GM23248 (cell line): Measurements from ENCODE around the gene RAB44. TPM values are rescaled to one million over a fixed set of nuclear protein-coding genes. Genes with fewer than 3 reads are reported as not detected.
A peak's percentile ranks its signal among the peaks of the same experiment; 100 is the strongest.

Experiments used
- DNase-seq: peaks from one replicate; pipeline ENCODE4 v3.0.0-alpha.2; 2015
- H2AFZ ChIP-seq: fragments of 200-600 bp; sonication (generic); 2 replicates; pipeline ENCODE4 v1.6.1; 2016; ENCODE audit warnings: antibody characterized with exemption
- H3F3A ChIP-seq: fragments of 200-600 bp; sonication (generic); 2 replicates; pipeline ENCODE4 v1.6.1; 2016; ENCODE audit warnings: mild to moderate bottlenecking, antibody characterized with exemption, mixed run types; ENCODE audit not compliant: insufficient read depth
- H3K27ac ChIP-seq: fragments of 200-600 bp; sonication (generic); 2 replicates; pipeline ENCODE4 v1.5.1; 2016; ENCODE audit warnings: mild to moderate bottlenecking
- H3K27me3 ChIP-seq: fragments of 200-600 bp; sonication (generic); replicated peaks from 2 replicates; pipeline ENCODE4 v1.6.1; 2016; ENCODE audit warnings: mild to moderate bottlenecking; ENCODE audit not compliant: insufficient read depth
- H3K36me3 ChIP-seq: fragments of 200-600 bp; sonication (generic); 2 replicates; pipeline ENCODE4 v1.6.1; 2016; ENCODE audit warnings: low read depth, mild to moderate bottlenecking
- H3K4me1 ChIP-seq: fragments of 200-600 bp; sonication (generic); 2 replicates; pipeline ENCODE4 v1.6.1; 2016; ENCODE audit warnings: mild to moderate bottlenecking; ENCODE audit not compliant: insufficient read depth
- H3K4me2 ChIP-seq: fragments of 200-600 bp; sonication (generic); one replicate; pipeline ENCODE4 v1.6.1; 2016; ENCODE audit warnings: mild to moderate bottlenecking; ENCODE audit not compliant: unreplicated experiment
- H3K4me3 ChIP-seq: fragments of 200-600 bp; sonication (generic); 2 replicates; pipeline ENCODE4 v1.5.1; 2016; ENCODE audit warnings: mild to moderate bottlenecking
- H3K79me2 ChIP-seq: fragments of 200-600 bp; sonication (generic); 2 replicates; pipeline ENCODE4 v1.6.1; 2016; ENCODE audit warnings: mild to moderate bottlenecking; ENCODE audit not compliant: insufficient read depth
- H3K9ac ChIP-seq: fragments of 200-600 bp; sonication (generic); 2 replicates; pipeline ENCODE4 v1.6.1; 2016; ENCODE audit warnings: mild to moderate bottlenecking
- H3K9me2 ChIP-seq: fragments of 200-600 bp; sonication (generic); 2 replicates; pipeline ENCODE4 v1.6.1; 2016; ENCODE audit warnings: mixed run types, mild to moderate bottlenecking, moderate library complexity; ENCODE audit not compliant: insufficient read depth
- H3K9me3 ChIP-seq: fragments of 200-600 bp; sonication (generic); one replicate; pipeline ENCODE4 v1.6.1; 2017; ENCODE audit warnings: low read depth
- H4K20me1 ChIP-seq: fragments of 200-600 bp; sonication (generic); 2 replicates; pipeline ENCODE4 v1.6.0; 2016; ENCODE audit not compliant: insufficient read depth
- EZH2 ChIP-seq: fragments of 200-600 bp; sonication (generic); IDR thresholded peaks from 2 replicates; pipeline ENCODE4 v1.6.1; 2018; ENCODE audit warnings: antibody characterized with exemption, mild to moderate bottlenecking; ENCODE audit not compliant: insufficient read depth, poor library complexity, severe bottlenecking
- EZH2phosphoT487 ChIP-seq: fragments of 200-600 bp; sonication (generic); IDR thresholded peaks from 2 replicates; pipeline ENCODE4 v1.6.1; 2018; ENCODE audit warnings: antibody characterized with exemption, moderate library complexity, mild to moderate bottlenecking, low read depth; ENCODE audit not compliant: insufficient read depth
- WGBS, 2 experiments: methylation state at CpG; one replicate each; pipeline ENCODE4 v1.1.6; 2015 to 2017; ENCODE audit warnings: low lambda C conversion rate in 2 of 2, low coverage in 1 of 2; ENCODE audit errors: missing lambda C conversion rate in 2 of 2; 5-methylcytosine and 5-hydroxymethylcytosine counted together
- in situ Hi-C: fragments of 300-500 bp; cut with MboI; formaldehyde crosslinking; loops from 2 replicates; pipeline ENCODE4 v1.15.0; 2020
- polyA plus RNA-seq: library from polyadenylated mRNA; unstranded; fragments of >200 nt; fragmentation: Nextera tagmentation; extraction: Ambion mirVana; gene quantifications from 2 replicates; pipeline ENCODE4 v1.2.1, GENCODE V29; 2016
- total RNA-seq: library from RNA; depleted of rRNA; stranded (reverse); fragments of >200 nt; shearing (Covaris generic); gene quantifications from 2 replicates; pipeline ENCODE4 v1.2.3, GENCODE V29; 2014

The RAB44 gene
- total and polyA plus RNA-seq, 2 experiments from 2014 or later = not detected

- Histone ChIP-seq H3K36me3 (no peaks in the 10 kb centered on the region), H3K79me2 (no peaks in the 10 kb centered on the region), H3K27ac (peak overlapping the region; percentile 86), H3K9me2 (no peaks in the 10 kb centered on the region), H3K4me1 (peaks cover 19% of the 10 kb centered on the region), H3K9me3 (no peaks in the 10 kb centered on the region), H3K4me2 (peak overlapping the region; percentile 84), H3K4me3 (peak overlapping the region; percentile 58), H3K9ac (peak overlapping the region; percentile 73), H3K27me3 (no peaks in the 10 kb centered on the region), H2AFZ (peak overlapping the region; percentile 83), H3F3A (peaks cover 8% of the 10 kb centered on the region; the same call in 1 of the 2 replicates), H4K20me1 (no peaks in the 10 kb centered on the region)
- in situ Hi-C loops = no loop called here
- 82 to 86% methylated on average over 7 of the region's 7 CpGs for WGBS, 2 experiments
- DNase-seq = no peak
- TF ChIP-seq EZH2phosphoT487 (no peak), EZH2 (no peak)
Observed at GRCh38 chr6:36734486-36735060, 36.9 kb downstream of the RAB44 start.

- peaks cover 17% of the 10 kb centered on the region for H3K4me1 ChIP-seq
- peaks cover 8% of the 10 kb centered on the region; the same call in 1 of the 2 replicates for H3F3A ChIP-seq
- 2 to 4% methylated on average over 24 of the region's 24 CpGs for WGBS, 2 experiments
- in situ Hi-C loops = no loop called here
- H3K9ac ChIP-seq = peak overlapping the region; percentile 73
- H3K9me3 ChIP-seq = no peaks in the 10 kb centered on the region
- peak overlapping the region; percentile 84 for H3K4me2 ChIP-seq
- no peaks in the 10 kb centered on the region for H3K27me3 ChIP-seq
- no peaks in the 10 kb centered on the region for H4K20me1 ChIP-seq
- H3K36me3 ChIP-seq = no peaks in the 10 kb centered on the region
- no peaks in the 10 kb centered on the region for H3K79me2 ChIP-seq
- DNase-seq = peak; percentile 96
- TF ChIP-seq EZH2phosphoT487 = no peak
- TF ChIP-seq EZH2 = no peak
- peak overlapping the region; percentile 83 for H2AFZ ChIP-seq
- H3K27ac ChIP-seq = peak overlapping the region; percentile 86
- H3K4me3 ChIP-seq = peak overlapping the region; percentile 58
- no peaks in the 10 kb centered on the region for H3K9me2 ChIP-seq
Observed at GRCh38 chr6:36735110-36736071, 37.8 kb downstream of the RAB44 start.

- no peak overlapping the region for H2AFZ ChIP-seq
- H3K9me3 ChIP-seq = no peaks in the 10 kb centered on the region
- H3K27me3 ChIP-seq = no peaks in the 10 kb centered on the region
- no peaks in the 10 kb centered on the region for H3K9me2 ChIP-seq
- no peak overlapping the region for H3K4me3 ChIP-seq
- H3K36me3 ChIP-seq = no peaks in the 10 kb centered on the region
- in situ Hi-C loops = no loop called here
- H3K4me1 ChIP-seq = peaks cover 17% of the 10 kb centered on the region
- no peak overlapping the region for H3K27ac ChIP-seq
- H3F3A ChIP-seq = peaks cover 8% of the 10 kb centered on the region; the same call in 1 of the 2 replicates
- WGBS, 2 experiments = 89 to 92% methylated on average over 13 to 14 of the region's 14 CpGs
- H4K20me1 ChIP-seq = no peaks in the 10 kb centered on the region
- TF ChIP-seq EZH2phosphoT487 (no peak), EZH2 (no peak)
- no peak overlapping the region for H3K9ac ChIP-seq
- H3K79me2 ChIP-seq = no peaks in the 10 kb centered on the region
- DNase-seq = no peak
- no peak overlapping the region for H3K4me2 ChIP-seq
Observed at GRCh38 chr6:36737043-36737785, 39.6 kb downstream of the RAB44 start.

GRCh38 chr6:36738108-36738507 is 40.5 kb downstream of the RAB44 start:
- H3K36me3 ChIP-seq = no peaks in the 10 kb centered on the region
- no peaks in the 10 kb centered on the region for H3K27me3 ChIP-seq
- H3K4me3 ChIP-seq = no peak overlapping the region
- H3K9me3 ChIP-seq = no peaks in the 10 kb centered on the region
- in situ Hi-C loops = no loop called here
- H3K4me1 ChIP-seq = peaks cover 17% of the 10 kb centered on the region
- H3K79me2 ChIP-seq = no peaks in the 10 kb centered on the region
- H3K4me2 ChIP-seq = no peak overlapping the region
- H3F3A ChIP-seq = peaks cover 8% of the 10 kb centered on the region; the same call in 1 of the 2 replicates
- no peak overlapping the region for H3K9ac ChIP-seq
- no peak for TF ChIP-seq EZH2
- H4K20me1 ChIP-seq = no peaks in the 10 kb centered on the region
- DNase-seq = no peak
- no peaks in the 10 kb centered on the region for H3K9me2 ChIP-seq
- WGBS, 2 experiments = 100% methylated on average over 1 of the region's 1 CpG
- no peak overlapping the region for H2AFZ ChIP-seq
- H3K27ac ChIP-seq = no peak overlapping the region
